C4-2B (cell line): ENCODE data around the gene EGLN1.

Experiments
- CTCF ChIP-seq: fragments of 450-650 bp; conservative IDR thresholded peaks from 2 replicates; pipeline ENCODE4 v1.5.1; 2017; ENCODE audit warnings: mild to moderate bottlenecking
- ZFX ChIP-seq: fragments of 450-650 bp; IDR thresholded peaks from 2 replicates; pipeline ENCODE4 v1.6.1; 2017

DNA sequence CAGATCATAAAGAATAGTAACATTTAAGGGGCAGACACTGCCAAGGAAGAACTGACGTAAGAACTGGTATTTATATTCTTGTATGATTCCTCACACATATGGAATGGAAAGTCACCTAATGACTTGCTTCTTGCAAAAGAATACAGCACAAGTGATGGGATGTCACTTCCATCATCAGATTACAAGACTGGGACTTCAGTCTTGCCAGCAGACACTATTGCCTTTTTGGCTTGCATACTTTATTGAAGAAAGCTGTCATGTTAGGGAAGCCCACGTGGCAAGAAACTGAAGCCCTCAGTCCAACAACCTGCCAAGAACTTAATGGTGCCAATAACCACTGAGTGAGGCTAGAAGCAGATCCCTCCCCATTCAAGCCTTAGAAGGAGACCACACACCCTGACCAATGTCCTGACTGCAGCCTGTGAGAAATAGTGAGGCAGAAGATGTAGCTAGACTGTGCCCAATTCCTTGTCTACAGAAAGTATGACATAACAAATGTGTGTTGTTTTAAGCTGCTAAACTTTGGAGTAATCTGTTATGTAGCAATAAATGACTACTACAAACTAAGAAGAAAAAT, 12.0 kb downstream of the EGLN1 start:
- no peak for TF ChIP-seq CTCF
- no peak for TF ChIP-seq ZFX
